HG03378 (cell line): Measurements from ENCODE around the gene MYMK.

ENCODE experiments used
- ATAC-seq: cut with Tn5 transposase; IDR thresholded peaks from one replicate; pipeline ENCODE4 v1.9.1; 2021; ENCODE audit warnings: mild to moderate bottlenecking, moderate library complexity; ENCODE audit not compliant: unreplicated experiment

MYMK gene

GRCh38 chr9:133470988-133471387 lies 53.8 kb downstream of the MYMK start:
- no peak for ATAC-seq

- no peak for ATAC-seq
Measured at GRCh38 chr9:133470427-133470924, 54.3 kb downstream of the MYMK start.

- ATAC-seq = no peak
Measured at GRCh38 chr9:133468777-133469421, 55.9 kb downstream of the MYMK start.

- ATAC-seq = no peak
Measured at GRCh38 chr9:133468374-133468773, 56.4 kb downstream of the MYMK start.

- no peak for ATAC-seq
Measured at GRCh38 chr9:133467101-133467500, 57.7 kb downstream of the MYMK start.

- no peak for ATAC-seq
Measured at GRCh38 chr9:133465984-133466383, 58.8 kb downstream of the MYMK start.

- ATAC-seq = no peak
Measured at GRCh38 chr9:133464638-133465037, 60.1 kb downstream of the MYMK start.
